ENCODE data around the gene NUDT3. TPM values are rescaled to one million over a fixed set of nuclear protein-coding genes. Genes with fewer than 3 reads are reported as not detected.

The NUDT3 gene
- total RNA-seq, 1 donor from 2014 or later, result 16.7 TPM

- no peak for TF ChIP-seq EZH2 (IDR thresholded peaks at IDR 0.05; ENCODE audit: insufficient read depth, low read length)
- TF ChIP-seq CTCF (IDR thresholded peaks at IDR 0.05; ENCODE audit: insufficient read depth, low read depth, low read length), result no peak
- H3K4me1 Mint-ChIP-seq (ENCODE audit: low read depth, unreplicated experiment), result peaks cover 2% of the 10 kb centered on the region
- Histone ChIP-seq H3K79me2 (ENCODE audit: insufficient read depth, low read length) (peaks cover 86% of the 10 kb centered on the region), H3K4me2 (ENCODE audit: low read length) (no peak overlapping the region), H3K27ac (ENCODE audit: low read depth, low read length) (no peak overlapping the region), H3K9ac (ENCODE audit: low read length) (no peak overlapping the region), H2AFZ (ENCODE audit: low read depth, low read length) (no peak overlapping the region), H3K27me3 (ENCODE audit: insufficient read depth, low read length) (no peaks in the 10 kb centered on the region), H3K4me1 (ENCODE audit: insufficient read depth, low read length) (peaks cover 2% of the 10 kb centered on the region), H4K20me1 (ENCODE audit: insufficient read depth, low read length) (peaks cover 87% of the 10 kb centered on the region), H3K4me3 (ENCODE audit: insufficient read depth, low read depth, low read length) (no peak overlapping the region), H3K9me3 (ENCODE audit: insufficient read depth, low read depth, low read length) (no peaks in the 10 kb centered on the region), H3K36me3 (ENCODE audit: insufficient read depth, low read length) (no peaks in the 10 kb centered on the region)
- no peaks in the 10 kb centered on the region for H3K9me3 Mint-ChIP-seq (ENCODE audit: unreplicated experiment)
- no peaks in the 10 kb centered on the region for H3K27me3 Mint-ChIP-seq (ENCODE audit: low read depth, unreplicated experiment)
- FAIRE-seq (no peak), DNase-seq (ENCODE audit: low read depth) (no peak)
- H3K4me3 Mint-ChIP-seq (ENCODE audit: unreplicated experiment), result no peak overlapping the region
- no peak overlapping the region for H3K27ac Mint-ChIP-seq (ENCODE audit: unreplicated experiment)
- peaks cover 4% of the 10 kb centered on the region for H3K36me3 Mint-ChIP-seq (ENCODE audit: low read depth, unreplicated experiment)
Measured at GRCh38 chr6:34346175-34347119, 46.0 kb downstream of the NUDT3 start.

- Mint-ChIP-seq H3K4me1 (ENCODE audit: low read depth, unreplicated experiment) (peaks cover 5% of the 10 kb centered on the region), H3K4me3 (ENCODE audit: unreplicated experiment) (no peak overlapping the region), H3K9me3 (ENCODE audit: unreplicated experiment) (no peaks in the 10 kb centered on the region), H3K27me3 (ENCODE audit: low read depth, unreplicated experiment) (no peaks in the 10 kb centered on the region), H3K27ac (ENCODE audit: unreplicated experiment) (no peak overlapping the region), H3K36me3 (ENCODE audit: low read depth, unreplicated experiment) (peaks cover 14% of the 10 kb centered on the region)
- TF ChIP-seq EZH2 (IDR thresholded peaks at IDR 0.05; ENCODE audit: insufficient read depth, low read length), result no peak
- TF ChIP-seq CTCF (IDR thresholded peaks at IDR 0.05; ENCODE audit: insufficient read depth, low read depth, low read length), result no peak
- H4K20me1 ChIP-seq (ENCODE audit: insufficient read depth, low read length), result peaks cover 89% of the 10 kb centered on the region
- H3K9me3 ChIP-seq (ENCODE audit: insufficient read depth, low read depth, low read length), result no peaks in the 10 kb centered on the region
- no peak overlapping the region for H3K27ac ChIP-seq (ENCODE audit: low read depth, low read length)
- peaks cover 8% of the 10 kb centered on the region for H3K4me1 ChIP-seq (ENCODE audit: insufficient read depth, low read length)
- H3K9ac ChIP-seq (ENCODE audit: low read length), result no peak overlapping the region
- peaks cover 4% of the 10 kb centered on the region for H3K36me3 ChIP-seq (ENCODE audit: insufficient read depth, low read length)
- H3K27me3 ChIP-seq (ENCODE audit: insufficient read depth, low read length), result no peaks in the 10 kb centered on the region
- FAIRE-seq (no peak), DNase-seq (ENCODE audit: low read depth) (no peak)
- peaks cover 66% of the 10 kb centered on the region for H3K79me2 ChIP-seq (ENCODE audit: insufficient read depth, low read length)
- H3K4me2 ChIP-seq (ENCODE audit: low read length), result no peak overlapping the region
- H3K4me3 ChIP-seq (ENCODE audit: insufficient read depth, low read depth, low read length), result no peak overlapping the region
- H2AFZ ChIP-seq (ENCODE audit: low read depth, low read length), result no peak overlapping the region
Measured at GRCh38 chr6:34343806-34344205, 48.7 kb downstream of the NUDT3 start.

- Histone ChIP-seq H3K27me3 (ENCODE audit: insufficient read depth, low read length) (no peaks in the 10 kb centered on the region), H3K9ac (ENCODE audit: low read length) (no peak overlapping the region), H3K27ac (ENCODE audit: low read depth, low read length) (no peak overlapping the region), H3K36me3 (ENCODE audit: insufficient read depth, low read length) (peaks cover 8% of the 10 kb centered on the region), H3K79me2 (ENCODE audit: insufficient read depth, low read length) (peaks cover 69% of the 10 kb centered on the region), H3K4me3 (ENCODE audit: insufficient read depth, low read depth, low read length) (no peak overlapping the region), H2AFZ (ENCODE audit: low read depth, low read length) (no peak overlapping the region), H4K20me1 (ENCODE audit: insufficient read depth, low read length) (peaks cover 94% of the 10 kb centered on the region), H3K4me1 (ENCODE audit: insufficient read depth, low read length) (peaks cover 8% of the 10 kb centered on the region), H3K4me2 (ENCODE audit: low read length) (no peak overlapping the region), H3K9me3 (ENCODE audit: insufficient read depth, low read depth, low read length) (no peaks in the 10 kb centered on the region)
- Mint-ChIP-seq H3K27me3 (ENCODE audit: low read depth, unreplicated experiment) (no peaks in the 10 kb centered on the region), H3K27ac (ENCODE audit: unreplicated experiment) (no peak overlapping the region), H3K36me3 (ENCODE audit: low read depth, unreplicated experiment) (peaks cover 14% of the 10 kb centered on the region), H3K4me1 (ENCODE audit: low read depth, unreplicated experiment) (peaks cover 5% of the 10 kb centered on the region), H3K9me3 (ENCODE audit: unreplicated experiment) (no peaks in the 10 kb centered on the region), H3K4me3 (ENCODE audit: unreplicated experiment) (no peak overlapping the region)
- no peak for FAIRE-seq
- TF ChIP-seq CTCF (IDR thresholded peaks at IDR 0.05; ENCODE audit: insufficient read depth, low read depth, low read length) (no peak), EZH2 (IDR thresholded peaks at IDR 0.05; ENCODE audit: insufficient read depth, low read length) (no peak)
- no peak for DNase-seq (ENCODE audit: low read depth)
Measured at GRCh38 chr6:34342247-34342646, 50.2 kb downstream of the NUDT3 start.

Data from astrocyte (in vitro differentiated cells and primary cell).